Kidney epithelial cell (primary cell): ENCODE results near the gene HLA-DMB. TPM values are rescaled to one million over a fixed set of nuclear protein-coding genes. Genes with fewer than 3 reads are reported as not detected.
A peak's percentile ranks its signal among the peaks of the same experiment; 100 is the strongest.

Experiments used
- DNase-seq: peaks from one replicate; pipeline ENCODE4 v3.0.0-alpha.2; 2010; ENCODE audit warnings: low read depth
- H3K27me3 ChIP-seq: 2 replicates; pipeline ENCODE4 v1.6.0; 2011; ENCODE audit warnings: low read length; ENCODE audit not compliant: control insufficient read depth, insufficient read depth
- H3K36me3 ChIP-seq: 2 replicates; pipeline ENCODE4 v1.5.1; 2011; ENCODE audit warnings: low read length; ENCODE audit not compliant: control insufficient read depth, insufficient read depth
- H3K4me3 ChIP-seq: 2 replicates; pipeline ENCODE4 v1.5.1; 2011; ENCODE audit warnings: low read depth, mild to moderate bottlenecking, control low read depth, low read length
- total RNA-seq: library from RNA; depleted of rRNA; stranded (reverse); fragments of >200 nt; gene quantifications from 2 replicates; pipeline ENCODE4 v1.2.3, GENCODE V29; 2015
- TF ChIP-seq, protein P1 (sequence below): IDR thresholded peaks from 2 replicates; pipeline ENCODE4 v1.5.1; 2011; ENCODE audit warnings: mild to moderate bottlenecking, moderate library complexity, low read length, control low read depth, inconsistent platforms; ENCODE audit not compliant: insufficient read depth, poor library complexity, severe bottlenecking

Gene HLA-DMB
- total RNA-seq, 1 donor from 2014 or later = 1.0 TPM

DNA sequence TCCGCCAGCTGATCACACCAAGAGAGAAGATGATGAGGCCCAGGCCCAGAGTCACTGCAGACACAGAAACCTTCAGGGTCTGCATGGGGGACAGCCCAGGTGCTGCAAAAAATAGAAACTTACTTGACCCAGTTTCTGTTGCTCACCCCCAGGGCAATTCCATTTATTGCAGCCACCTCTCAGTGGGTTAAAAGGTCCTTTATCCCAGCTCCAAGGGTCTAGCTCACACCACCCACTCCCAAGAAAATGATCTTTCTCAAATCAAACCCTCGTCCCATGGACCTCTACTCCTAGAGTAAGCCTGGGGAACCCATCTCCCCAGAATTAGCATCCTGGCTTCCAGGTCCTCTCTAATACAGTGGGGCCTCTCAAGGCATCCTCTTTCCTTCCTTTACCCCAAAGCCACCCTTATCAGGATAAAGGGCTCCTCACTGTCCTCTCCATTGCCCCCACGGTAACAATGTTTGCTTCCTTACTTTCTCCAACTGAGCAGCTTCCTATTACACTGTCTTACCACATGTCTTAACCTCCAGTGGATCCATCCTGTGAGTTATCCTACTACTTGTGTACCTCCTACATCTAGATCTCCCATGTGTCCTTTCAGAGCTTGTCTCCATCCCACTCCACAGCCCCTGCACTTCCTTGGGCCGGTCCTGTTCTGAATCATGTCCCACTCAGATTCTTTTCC is 5.1 kb downstream of the HLA-DMB start:
- Histone ChIP-seq H3K36me3 (no peaks in the 10 kb centered on the region), H3K27me3 (peaks cover 40% of the 10 kb centered on the region), H3K4me3 (no peak overlapping the region)
- TF ChIP-seq, protein P1, sequence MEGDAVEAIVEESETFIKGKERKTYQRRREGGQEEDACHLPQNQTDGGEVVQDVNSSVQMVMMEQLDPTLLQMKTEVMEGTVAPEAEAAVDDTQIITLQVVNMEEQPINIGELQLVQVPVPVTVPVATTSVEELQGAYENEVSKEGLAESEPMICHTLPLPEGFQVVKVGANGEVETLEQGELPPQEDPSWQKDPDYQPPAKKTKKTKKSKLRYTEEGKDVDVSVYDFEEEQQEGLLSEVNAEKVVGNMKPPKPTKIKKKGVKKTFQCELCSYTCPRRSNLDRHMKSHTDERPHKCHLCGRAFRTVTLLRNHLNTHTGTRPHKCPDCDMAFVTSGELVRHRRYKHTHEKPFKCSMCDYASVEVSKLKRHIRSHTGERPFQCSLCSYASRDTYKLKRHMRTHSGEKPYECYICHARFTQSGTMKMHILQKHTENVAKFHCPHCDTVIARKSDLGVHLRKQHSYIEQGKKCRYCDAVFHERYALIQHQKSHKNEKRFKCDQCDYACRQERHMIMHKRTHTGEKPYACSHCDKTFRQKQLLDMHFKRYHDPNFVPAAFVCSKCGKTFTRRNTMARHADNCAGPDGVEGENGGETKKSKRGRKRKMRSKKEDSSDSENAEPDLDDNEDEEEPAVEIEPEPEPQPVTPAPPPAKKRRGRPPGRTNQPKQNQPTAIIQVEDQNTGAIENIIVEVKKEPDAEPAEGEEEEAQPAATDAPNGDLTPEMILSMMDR = no peak
- no peak for DNase-seq

DNA sequence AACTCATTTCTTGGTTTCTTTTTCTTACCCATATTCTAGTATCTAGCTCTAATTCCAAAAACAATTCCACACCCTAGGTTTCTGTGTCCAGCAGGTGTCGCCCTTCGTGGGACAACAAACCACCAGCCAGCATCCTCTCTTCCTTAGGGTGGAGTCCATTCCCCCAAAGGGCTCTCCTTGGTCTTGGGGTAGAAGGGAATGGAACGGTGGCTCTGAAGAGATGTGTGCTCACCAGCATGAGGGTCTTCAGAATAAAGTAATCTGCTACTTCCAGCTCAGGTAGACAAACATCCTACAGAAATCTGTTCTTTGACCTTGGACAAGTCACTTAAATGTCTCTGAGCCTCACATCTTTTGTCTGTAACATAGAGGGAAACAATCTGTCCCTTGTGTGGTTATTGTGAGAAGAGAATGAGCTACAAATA is 7.2 kb downstream of the HLA-DMB start:
- TF ChIP-seq, protein P1 = peak; percentile 83
- H3K27me3 ChIP-seq = peaks cover 39% of the 10 kb centered on the region
- peak; percentile 31 for DNase-seq

DNA sequence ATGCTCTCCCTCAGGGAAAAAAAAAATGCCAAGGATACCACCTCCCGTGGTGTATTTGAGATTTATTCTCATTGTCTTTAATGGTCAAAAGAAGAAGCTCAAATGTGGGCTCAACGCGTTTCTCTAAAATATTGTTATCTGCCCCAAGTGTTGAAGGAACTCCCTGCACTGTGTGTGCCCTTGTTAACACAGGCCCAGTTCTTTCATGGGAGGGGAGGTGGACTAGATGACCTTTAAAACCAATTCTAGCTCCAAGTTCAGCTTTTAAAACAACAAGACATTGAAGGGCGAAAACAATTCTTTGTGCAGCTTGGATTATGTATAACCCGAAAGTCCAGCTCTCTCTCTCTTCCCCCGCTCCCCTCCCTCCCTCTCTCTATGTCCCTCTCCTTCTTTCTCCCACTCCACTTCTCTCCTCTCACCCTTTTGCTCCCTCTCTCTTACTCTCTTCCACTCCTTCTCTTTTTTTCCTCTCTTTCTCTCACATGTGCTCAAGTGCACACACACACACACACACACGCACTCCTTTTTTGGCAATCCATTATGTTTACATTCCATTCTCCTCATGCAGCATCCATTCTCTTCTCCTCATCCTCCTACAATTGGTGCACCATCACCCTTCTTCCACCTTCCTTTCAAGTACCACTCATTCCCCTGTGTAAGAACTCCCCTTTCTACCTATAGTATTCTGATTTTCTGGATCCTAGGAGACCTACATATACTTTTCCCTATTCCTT is 8.5 kb downstream of the HLA-DMB start:
- Histone ChIP-seq H3K4me3 (no peak overlapping the region), H3K36me3 (no peaks in the 10 kb centered on the region), H3K27me3 (peaks cover 29% of the 10 kb centered on the region)
- TF ChIP-seq, protein P1 = no peak
- no peak for DNase-seq

More for the DNA sequence above, 7.2 kb downstream of the HLA-DMB start:
- no peaks in the 10 kb centered on the region for H3K36me3 ChIP-seq
- no peak overlapping the region for H3K4me3 ChIP-seq

DNA sequence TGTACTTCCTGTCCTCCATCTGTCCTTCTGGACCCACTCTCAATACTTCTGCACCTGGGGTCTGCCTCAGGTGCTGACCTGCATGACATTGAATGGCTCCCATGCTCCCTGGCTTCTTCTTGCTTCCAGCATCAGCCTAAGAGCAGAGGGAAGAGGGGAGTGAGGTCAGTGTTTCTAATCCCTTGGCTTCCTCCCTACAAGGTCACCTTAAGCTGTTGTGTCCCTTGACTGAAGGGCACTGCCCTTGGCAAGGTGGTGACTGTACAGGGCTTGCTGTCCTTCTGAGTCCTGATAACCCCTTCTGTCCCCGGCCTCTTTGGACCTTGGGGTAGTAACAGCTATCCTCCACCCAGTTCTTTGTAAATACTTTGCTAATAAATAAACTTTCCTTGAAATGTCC is 9.6 kb downstream of the HLA-DMB start:
- Histone ChIP-seq H3K36me3 (no peaks in the 10 kb centered on the region), H3K27me3 (peaks cover 24% of the 10 kb centered on the region), H3K4me3 (no peak overlapping the region)
- no peak for DNase-seq
- TF ChIP-seq, protein P1 = no peak

DNA sequence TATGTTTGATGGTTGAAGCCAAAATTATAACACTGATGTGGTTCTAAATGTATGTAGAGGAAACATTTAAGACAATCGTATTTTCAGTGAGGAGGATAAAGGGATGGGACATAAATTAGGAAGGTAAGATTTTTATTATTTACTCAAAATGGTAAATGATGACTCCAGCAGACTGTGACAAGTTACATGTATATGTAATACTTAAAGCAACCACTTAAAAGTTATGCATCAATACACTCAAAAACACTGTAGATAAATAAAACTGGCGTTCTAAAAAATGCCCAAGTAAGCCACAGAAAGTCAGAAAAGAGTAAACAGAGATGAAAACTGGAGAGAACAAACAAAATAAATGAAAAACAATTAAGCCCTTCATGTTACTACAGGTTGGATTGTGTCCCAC is 18.7 kb downstream of the HLA-DMB start:
- DNase-seq = no peak
- Histone ChIP-seq H3K4me3 (no peak overlapping the region), H3K36me3 (no peaks in the 10 kb centered on the region), H3K27me3 (no peaks in the 10 kb centered on the region)
- TF ChIP-seq, protein P1 = no peak
